ENCODE data around the gene TSPY9. TPM values are rescaled to one million over a fixed set of nuclear protein-coding genes. Genes with fewer than 3 reads are reported as not detected.
"Not testable (repeated sequence)": the region's sequence is repeated elsewhere in the genome, so short reads cannot be mapped to it uniquely, and the experiment has no call there.

TSPY9 gene
- not detected in 2 replicates for total RNA-seq
- not detected for polyA plus RNA-seq (2012)

GRCh38 chrY:9486967-9487366 lies at the start of gene TSPY9:
TSS of gene TSPY9 (plus strand) at chrY:9487267. CDS start at chrY:9487313, 46 bp downstream.
- not testable (repeated sequence) for DNase-seq (ENCODE audit: low read depth)

- not testable (repeated sequence) for DNase-seq (ENCODE audit: low read depth)
These were observed 20.4 kb upstream of the TSPY9 start, which contains the start of gene TSPY1 for GRCh38 chrY:9466655-9467054. TSS of gene TSPY1 (plus strand) at chrY:9466955. CDS start at chrY:9467001, 46 bp downstream.

- DNase-seq (ENCODE audit: low read depth): not testable (repeated sequence)
These were observed 17.3 kb downstream of the TSPY9 start for GRCh38 chrY:9504396-9504795.

- not testable (repeated sequence) for DNase-seq (ENCODE audit: low read depth)
These were observed 29.2 kb downstream of the TSPY9 start for GRCh38 chrY:9516287-9516686.

- not testable (repeated sequence) for DNase-seq (ENCODE audit: low read depth)
These were observed 40.5 kb downstream of the TSPY9 start, which contains the start of gene TSPY10 for GRCh38 chrY:9527580-9527979. TSS of gene TSPY10 (plus strand) at chrY:9527880. CDS start at chrY:9527926, 46 bp downstream.

Other genes with a start within 250 kb of the TSPY9 start
- gene TSPY4, start 149.8 kb upstream of the TSPY9 start, total RNA-seq: not detected in 2 replicates
- not detected in 2 replicates for gene TSPY8, start 129.5 kb upstream of the TSPY9 start, total RNA-seq
- gene TSPY3, start 88.8 kb upstream of the TSPY9 start, total RNA-seq: not detected in 2 replicates
- not detected in 2 replicates for gene TSPY1, start 20.3 kb upstream of the TSPY9 start, total RNA-seq
- not detected in 2 replicates for gene TSPY10, start 40.6 kb downstream of the TSPY9 start, total RNA-seq

All from myocyte (in vitro differentiated cells).